ENCODE results near the gene TMEM244.
"Not testable (repeated sequence)": the region's sequence is repeated elsewhere in the genome, so short reads cannot be mapped to it uniquely, and the experiment has no call there.

The TMEM244 gene

GRCh38 chr6:129860908-129861665, at the start of gene TMEM244:
TMEM244 (minus strand) TSS chr6:129861315; CDS start chr6:129861188, 127 bp downstream.
- DNase-seq: peak; percentile 88

GRCh38 chr6:129908858-129909257, 47.7 kb upstream of the TMEM244 start:
- no peak for DNase-seq

DNA sequence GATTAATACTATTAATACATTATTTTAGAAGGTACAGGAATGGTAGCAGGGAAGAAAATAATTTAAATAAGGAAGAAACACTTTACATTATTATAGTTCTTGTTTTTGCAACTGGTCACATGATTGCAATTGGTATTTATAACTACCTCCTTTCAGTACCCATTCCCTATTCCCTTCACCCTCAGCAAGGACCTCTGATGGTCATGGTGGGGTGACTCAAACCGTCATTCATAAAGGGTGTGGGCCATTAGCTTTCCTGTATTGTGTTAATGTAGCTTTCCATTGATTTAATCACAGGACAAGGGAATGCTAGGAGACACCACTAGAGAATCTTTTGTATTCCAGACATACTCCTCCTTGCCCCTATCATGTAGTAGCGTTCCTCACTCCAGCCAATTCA, 47.2 kb upstream of the TMEM244 start:
- no peak for DNase-seq

GRCh38 chr6:129906515-129907077, 45.5 kb upstream of the TMEM244 start:
- no peak for DNase-seq

- no peak for DNase-seq
Measured at GRCh38 chr6:129903082-129903481, 42.0 kb upstream of the TMEM244 start.

DNA sequence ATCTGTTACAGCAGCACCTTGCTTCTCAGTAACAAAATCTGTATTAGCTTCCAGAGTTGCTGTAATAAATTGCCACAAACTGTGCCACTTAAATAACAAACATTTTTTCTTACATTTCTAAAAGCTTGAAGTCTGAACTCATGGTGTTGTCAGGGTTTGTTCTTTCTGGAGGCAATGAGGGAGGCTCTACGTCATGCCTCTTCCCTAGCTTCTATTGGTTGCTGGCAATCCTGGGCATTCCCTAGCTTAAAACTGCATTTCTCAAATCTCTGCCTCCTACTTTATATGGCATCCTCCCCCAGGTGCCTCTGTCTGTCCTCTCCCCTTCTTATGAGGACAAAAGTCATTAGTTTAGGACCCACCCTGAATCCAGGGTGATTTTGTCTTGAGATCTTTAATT, 41.6 kb upstream of the TMEM244 start:
- no peak for DNase-seq

DNA sequence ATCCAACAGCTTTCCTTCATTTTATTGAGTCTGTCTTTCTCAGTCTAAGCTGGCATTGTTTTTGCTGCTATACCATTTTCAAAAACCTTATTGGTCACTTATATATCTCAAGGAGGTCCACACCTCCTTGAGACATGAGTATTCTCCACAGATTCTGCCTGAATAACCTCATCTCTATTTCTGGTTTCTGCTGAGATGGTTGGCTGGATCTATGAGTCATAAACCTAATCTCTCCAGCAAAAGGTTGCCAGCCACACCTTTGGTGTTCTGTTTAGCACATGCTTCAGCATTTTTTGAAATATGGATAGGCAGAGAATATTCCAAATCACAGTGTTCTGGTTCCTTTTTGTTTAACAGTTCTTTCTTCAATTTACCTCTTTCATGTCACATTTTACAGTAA, 40.8 kb upstream of the TMEM244 start:
- DNase-seq: no peak

DNA sequence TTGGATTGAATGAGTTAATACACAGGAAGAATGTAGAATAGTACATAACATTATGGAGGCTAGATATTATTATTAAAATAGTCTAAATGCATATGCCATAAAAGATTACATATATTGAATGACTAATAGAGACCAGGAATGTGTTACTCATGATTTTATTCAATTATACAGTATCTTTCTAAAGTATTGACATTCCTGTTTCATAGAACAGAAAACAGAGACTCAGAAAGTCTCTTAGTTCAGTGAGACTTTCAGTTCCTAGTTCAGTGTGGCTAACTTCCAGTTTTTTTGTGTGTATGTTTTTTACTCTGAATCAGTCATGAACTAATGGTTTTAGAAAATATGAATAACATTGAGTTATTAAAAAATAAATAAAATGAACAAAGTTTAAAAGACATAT, 34.6 kb upstream of the TMEM244 start:
- DNase-seq: peak; percentile 78

- DNase-seq: peak; percentile 32
Measured at GRCh38 chr6:129894921-129895320, 33.8 kb upstream of the TMEM244 start.

DNA sequence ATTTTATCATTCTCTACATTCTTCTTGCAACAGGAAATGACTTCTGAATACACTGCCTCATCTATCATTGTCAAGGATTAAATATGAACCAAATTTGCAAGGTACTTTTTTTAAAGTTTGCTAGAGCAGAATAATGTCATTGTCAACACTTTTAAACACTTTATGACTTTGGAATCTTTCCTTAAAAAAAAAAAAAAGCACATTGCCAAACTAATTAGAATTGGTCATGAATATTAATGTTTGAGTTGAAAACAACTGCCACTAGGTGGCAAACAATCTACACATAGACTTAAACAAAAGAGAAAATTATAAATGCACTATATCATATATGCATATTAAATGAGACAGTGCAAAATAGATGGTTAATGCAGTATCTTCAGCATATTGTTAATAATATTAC, 32.5 kb upstream of the TMEM244 start:
- DNase-seq: peak; percentile 45

DNA sequence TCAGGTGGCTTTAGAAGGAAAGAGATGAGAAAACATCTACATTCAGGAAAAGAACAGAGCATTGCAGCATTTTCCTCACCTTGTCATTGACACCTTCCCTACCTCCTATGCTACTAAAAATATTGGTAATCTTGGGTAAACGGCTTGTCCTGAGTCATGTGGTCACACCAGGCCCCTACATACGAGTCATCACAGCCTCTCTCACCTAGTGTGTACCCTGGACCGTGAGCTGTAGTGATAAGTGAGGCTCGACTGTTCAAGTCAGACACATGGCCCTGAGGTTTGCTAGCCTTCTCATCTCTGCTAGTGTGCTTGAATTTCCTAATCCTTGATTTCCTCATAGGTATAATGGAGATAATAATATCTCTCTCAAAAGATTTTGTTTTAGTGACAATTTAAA, 29.6 kb upstream of the TMEM244 start:
- peak; percentile 21 for DNase-seq

DNA sequence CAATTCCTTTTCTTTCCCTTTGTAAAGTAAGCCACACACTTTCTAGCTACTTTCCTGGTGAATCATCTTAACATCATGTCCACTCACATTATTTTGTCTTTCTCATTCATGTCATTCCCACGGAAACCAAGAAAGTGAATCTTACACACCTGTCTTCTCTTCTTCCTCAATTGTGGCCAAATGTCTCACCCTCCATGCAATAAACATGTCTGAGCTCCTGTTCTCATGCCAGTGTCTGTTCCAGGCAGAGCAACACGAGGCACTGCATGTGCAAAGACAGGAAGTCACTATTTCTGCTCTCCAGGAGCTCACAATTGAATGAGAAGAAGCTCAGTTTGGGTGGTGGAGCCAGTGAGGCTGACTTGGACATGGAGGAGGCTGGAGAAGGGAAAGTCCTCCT, 29.0 kb upstream of the TMEM244 start:
- DNase-seq: peak; percentile 73

- DNase-seq: peak; percentile 88
Measured at GRCh38 chr6:129889580-129889979, 28.5 kb upstream of the TMEM244 start.

DNA sequence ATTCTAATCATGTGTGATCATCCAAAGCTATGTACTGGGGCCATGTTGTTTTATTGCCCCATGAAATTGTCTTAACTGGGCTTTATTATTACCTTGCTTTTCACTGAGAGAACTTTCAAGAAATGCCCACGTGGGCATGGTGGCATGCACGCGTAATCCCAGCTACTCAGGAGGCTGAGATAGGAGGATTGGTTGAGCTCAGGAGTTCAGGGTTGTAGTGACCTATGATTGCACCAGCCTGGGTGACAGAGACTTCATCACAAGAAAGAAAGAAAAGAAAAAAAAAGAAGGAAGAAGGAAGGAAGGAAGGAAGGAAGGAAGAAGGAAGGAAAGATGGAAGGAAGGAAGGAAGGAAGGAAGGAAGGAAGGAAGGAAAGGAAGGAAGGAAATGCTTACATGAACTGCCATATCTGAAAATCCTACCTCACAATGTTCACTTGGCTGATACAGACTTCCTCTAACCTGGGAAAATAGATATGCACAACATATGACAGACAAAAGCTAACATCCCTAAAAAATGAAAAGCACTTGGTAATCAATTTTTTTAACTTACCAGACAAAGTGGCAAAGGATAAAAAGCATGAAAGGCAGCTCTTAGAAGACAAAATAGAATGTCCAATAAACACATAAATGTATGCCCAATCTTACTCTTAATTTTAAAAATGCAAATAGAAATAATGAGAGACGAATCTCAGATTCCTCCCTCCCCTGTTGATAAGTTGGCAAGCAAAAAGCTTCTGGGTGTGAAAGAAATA, 25.5 kb upstream of the TMEM244 start:
- no peak for DNase-seq

DNA sequence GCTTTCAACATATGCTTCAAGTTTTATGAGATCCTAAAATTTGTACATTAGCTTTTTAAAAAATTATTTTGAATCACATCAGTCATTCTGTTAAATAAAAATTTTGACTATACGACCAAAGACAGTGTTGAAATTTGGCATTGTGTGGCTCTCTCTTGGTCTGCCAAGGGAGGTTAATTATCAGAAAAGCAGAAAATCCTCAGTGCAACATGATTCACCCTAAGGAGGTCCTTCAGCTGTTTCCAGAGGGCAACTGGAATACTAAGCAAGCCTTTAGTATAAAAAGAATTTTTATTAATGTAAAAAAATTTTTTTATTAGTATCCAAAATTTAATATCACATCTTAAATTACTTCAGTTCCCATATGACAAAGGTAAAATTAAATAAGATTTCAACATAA, 23.1 kb upstream of the TMEM244 start:
- DNase-seq: no peak

- DNase-seq: no peak
Measured at GRCh38 chr6:129882510-129883023, 21.5 kb upstream of the TMEM244 start.

DNA sequence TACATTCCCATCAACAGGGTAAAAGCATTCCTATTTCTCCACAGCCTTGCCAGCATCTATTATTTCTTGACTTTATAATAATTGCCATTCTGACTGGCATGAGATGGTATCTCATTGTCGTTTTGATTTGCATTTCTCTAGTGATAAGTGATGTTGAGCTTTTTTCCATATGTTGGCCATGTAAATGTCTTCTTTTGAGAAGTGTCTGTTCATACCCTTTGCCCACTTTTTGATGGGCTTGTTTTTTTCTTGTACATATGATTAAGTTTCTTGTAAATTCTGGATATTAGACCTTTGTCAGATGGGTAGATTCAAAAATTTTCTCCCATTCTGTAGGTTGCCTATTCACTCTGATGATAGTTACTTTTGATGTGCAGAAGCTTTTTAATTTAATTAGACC, 16.8 kb upstream of the TMEM244 start:
- DNase-seq: not testable (repeated sequence)

DNA sequence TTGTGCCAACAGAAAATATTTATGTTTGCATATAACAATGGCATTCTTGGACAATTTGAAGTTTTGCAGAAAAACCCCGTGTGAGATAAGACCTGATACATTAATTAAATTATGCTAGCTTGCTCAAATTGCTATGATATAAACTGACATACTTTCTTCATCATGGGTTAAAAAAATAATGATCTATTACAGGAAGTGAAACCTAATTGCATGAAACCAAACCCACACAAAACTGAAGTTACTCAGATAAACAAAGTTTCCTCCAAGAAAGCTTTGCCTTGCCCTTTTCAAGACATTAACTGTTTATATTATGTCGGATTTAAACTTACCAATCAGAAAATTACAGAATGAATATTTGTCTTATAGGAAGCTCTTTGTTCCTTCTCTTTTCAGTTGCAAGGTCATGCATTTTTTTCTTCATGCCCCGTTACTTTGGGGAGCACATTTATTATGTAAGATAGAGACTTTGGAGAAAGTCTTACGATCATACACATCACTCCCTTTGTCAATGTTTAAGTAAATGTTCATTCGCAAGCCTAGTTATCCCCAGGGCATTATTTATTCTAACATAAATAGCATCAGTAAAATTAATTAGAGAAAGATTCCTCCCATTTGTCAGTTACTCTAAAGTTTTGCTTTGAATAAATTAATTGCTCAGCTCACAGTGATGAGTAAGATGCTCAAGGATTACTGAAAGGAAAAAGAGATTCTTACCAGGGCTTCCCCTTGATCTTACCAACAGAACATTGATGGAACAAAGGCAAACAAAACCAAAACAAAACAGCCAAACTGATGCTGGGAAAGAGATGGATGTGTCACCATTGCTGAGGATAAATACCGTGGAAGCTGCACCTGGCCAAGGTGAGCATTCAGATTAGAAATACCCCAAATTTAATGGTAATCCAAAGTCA, 14.8 kb upstream of the TMEM244 start:
- DNase-seq: no peak

DNA sequence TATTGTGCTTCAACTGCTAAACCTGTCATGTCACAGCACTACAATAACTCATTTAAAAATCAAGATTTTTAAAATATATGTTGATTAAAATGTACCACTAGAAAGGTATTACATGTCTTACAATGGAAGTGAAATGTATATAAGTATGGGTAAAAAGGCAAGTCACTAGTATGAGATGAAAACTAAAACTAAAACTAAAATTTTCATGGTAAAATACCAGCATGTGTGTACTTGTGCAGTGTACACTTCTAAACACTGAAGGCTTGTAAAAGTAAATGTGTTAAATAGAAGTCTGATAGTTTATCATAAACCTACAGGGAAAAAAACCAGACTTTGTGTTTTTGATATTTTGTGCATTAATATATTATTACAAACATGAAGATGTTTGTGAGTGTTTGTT, 13.7 kb upstream of the TMEM244 start:
- DNase-seq: no peak

GRCh38 chr6:129872586-129872985, 11.5 kb upstream of the TMEM244 start:
- DNase-seq: no peak

DNA sequence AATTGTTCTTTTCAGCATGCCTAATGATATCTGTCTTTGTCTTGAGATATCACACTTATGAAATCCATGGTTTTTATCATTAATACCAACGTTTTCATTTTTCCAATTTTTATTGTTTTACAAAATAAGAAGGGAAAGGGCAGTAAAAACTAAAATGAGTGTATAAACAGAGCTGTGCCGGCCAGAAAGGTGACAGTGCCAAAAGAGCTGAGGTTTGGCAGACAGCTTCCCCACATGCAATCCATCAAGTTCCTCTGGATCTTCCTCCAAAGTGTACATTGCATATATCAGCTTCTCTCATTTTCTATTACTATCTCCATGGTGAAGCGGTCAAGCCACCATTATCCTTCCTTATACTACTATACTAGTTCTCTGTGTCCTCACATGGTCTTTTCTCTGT, 10.1 kb upstream of the TMEM244 start:
- no peak for DNase-seq

DNA sequence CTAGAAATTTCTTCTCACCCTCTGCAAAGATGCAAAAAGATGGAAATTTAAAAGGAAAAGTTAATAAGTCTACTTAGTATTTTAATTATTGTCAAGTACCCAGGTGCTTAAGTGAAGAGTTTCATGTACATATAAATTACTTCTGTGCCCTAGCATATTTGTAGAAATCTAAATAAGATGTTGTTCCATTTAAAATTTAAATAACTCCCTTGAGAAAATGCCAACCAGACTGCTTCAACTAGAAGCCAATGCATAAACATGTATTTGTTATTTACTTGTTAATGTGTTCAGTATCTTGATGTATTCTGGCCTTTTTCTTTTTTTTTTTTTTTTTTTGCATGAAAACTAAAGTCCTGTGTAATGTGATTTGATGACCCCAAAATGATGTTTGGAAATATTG, 6.3 kb upstream of the TMEM244 start:
- no peak for DNase-seq

DNA sequence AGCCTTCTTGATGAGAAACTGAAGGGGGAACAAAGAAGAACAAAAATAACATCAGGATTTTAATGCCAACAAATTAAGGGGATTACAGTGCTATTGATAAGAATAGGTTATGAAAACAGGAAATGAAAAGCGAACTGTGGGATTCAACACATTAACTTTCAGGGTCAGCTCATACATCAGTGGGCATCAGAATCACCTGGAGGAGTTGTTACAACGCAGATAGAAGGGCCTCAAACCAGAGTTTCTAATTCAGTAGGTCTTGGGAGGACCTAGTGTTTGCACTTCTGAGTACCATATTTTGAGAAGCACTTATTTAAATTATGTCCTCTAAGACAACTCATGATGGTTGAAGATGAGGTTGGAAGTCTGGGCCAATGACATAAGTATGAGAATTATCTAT, 5.6 kb upstream of the TMEM244 start:
- DNase-seq: no peak

Measured in fibroblast of skin of right biceps (primary cell).